ENCODE measurements around the gene GNRHR. TPM values are rescaled to one million over a fixed set of nuclear protein-coding genes. Genes with fewer than 3 reads are reported as not detected.
A peak's percentile ranks its signal among the peaks of the same experiment; 100 is the strongest.
"Not testable (repeated sequence)": the region's sequence is repeated elsewhere in the genome, so short reads cannot be mapped to it uniquely, and the experiment has no call there.

Gene GNRHR
- total RNA-seq, 2 experiments from 2014 or later, result not detected

DNA sequence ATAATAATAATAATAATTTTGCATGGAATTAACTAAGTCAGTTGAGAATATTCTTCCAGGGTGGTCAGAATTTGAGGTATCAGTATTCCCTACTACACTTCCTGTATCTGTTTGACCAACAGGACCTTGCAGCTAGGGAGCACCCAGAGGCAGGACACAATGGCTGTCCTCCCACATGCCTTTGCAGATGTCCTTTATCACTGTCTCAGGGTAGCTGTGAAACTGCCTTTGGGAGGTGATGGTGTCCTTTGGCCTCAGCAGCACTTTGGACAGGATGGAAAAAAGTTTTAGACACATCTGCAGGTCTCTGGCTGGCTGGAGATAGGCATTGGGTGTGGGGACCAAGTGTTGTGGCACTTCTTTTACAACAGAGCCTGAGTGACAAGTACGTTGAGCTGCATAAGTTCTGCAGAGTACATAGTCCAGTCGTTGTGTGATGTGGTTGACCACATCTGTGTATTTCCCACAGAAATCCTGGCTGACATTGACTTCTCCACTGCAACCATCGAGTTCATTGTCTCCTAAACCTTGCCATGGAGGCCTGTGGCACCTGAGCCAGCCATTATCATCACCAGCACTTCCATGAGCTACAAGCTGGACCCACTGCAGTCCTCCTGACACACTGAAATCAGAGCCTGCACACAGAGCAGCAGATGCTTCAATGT is 34.1 kb downstream of the GNRHR start:
- Mint-ChIP-seq H3K4me3 (no peak overlapping the region), H3K36me3 (peaks cover 40% of the 10 kb centered on the region), H3K27ac (no peak overlapping the region), H3K9me3 (no peaks in the 10 kb centered on the region), H3K4me1 (peaks cover 6% of the 10 kb centered on the region), H3K27me3 (no peaks in the 10 kb centered on the region)
- no peak for DNase-seq

DNA sequence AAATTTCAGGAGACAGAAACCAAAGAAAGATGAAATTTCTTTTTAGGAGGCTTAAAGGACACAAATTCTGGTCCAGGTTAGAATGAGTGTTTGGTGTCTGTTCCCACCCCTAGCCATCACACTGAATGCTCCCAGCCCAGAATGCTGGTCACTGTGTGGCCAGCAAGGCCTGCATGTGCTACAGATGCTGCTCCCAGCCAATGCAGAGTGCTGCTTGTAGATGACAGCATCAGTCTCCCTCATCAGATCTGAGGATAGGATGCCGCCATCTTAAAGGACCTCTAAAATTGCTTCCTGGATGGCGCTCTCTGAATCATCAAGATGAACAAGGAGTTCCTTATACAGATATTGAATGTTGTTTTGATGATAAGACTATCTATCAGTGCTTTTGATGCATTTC is 35.3 kb downstream of the GNRHR start:
- Mint-ChIP-seq H3K9me3 (no peaks in the 10 kb centered on the region), H3K4me3 (no peak overlapping the region), H3K27me3 (no peaks in the 10 kb centered on the region), H3K36me3 (peaks cover 44% of the 10 kb centered on the region), H3K4me1 (peaks cover 15% of the 10 kb centered on the region), H3K27ac (no peak overlapping the region)
- DNase-seq, result no peak

DNA sequence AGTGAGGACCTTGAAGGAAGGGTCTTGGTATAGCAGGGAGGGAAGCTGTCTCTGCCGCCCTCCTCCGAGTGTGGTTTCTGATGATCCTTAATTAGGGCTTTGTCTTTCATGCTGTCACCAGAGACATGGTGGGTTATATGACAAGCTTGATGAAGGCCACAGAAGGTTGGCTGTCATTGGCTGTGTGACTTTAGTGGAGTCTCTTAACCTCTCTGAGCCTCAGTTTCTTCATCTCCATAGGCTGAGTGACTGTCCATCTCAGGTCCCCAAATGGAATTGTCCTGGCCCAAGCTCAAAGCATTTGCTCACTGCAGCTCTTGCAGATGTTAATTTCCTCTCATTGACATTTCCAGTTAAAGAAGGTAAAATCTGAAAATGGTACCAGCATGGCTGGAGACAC is 36.6 kb downstream of the GNRHR start:
- peaks cover 43% of the 10 kb centered on the region for H3K36me3 Mint-ChIP-seq
- H3K27ac Mint-ChIP-seq, result no peak overlapping the region

DNA sequence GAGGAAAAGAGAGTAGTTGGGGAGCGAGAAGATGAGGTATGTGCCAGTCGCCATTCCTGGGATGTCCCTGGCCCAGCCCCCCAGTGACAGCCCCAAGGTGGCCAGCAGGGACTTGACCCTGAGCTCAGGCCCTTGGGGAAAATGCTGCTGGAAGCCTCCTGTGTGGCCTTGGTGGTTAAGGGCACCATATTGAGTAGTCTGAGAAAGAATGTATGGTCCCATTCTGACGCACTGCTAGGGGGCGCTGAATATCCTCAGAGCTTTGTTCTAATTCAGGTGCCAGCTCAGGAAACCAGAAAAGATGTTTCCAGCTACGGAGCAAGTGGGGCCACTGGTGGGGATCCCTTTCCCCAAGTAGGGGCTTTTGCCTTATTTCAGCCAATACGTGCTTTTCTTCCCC is 39.2 kb downstream of the GNRHR start:
- H3K36me3 Mint-ChIP-seq, result peaks cover 23% of the 10 kb centered on the region
- H3K4me1 Mint-ChIP-seq, result peaks cover 28% of the 10 kb centered on the region
- no peak for DNase-seq
- H3K27me3 Mint-ChIP-seq, result no peaks in the 10 kb centered on the region
- H3K4me3 Mint-ChIP-seq, result no peak overlapping the region
- no peak overlapping the region for H3K27ac Mint-ChIP-seq
- H3K9me3 Mint-ChIP-seq, result no peaks in the 10 kb centered on the region

More for the DNA sequence above, 36.6 kb downstream of the GNRHR start:
- Mint-ChIP-seq H3K27me3 (no peaks in the 10 kb centered on the region), H3K9me3 (no peaks in the 10 kb centered on the region), H3K4me1 (peaks cover 22% of the 10 kb centered on the region), H3K4me3 (no peak overlapping the region)
- DNase-seq, result no peak

DNA sequence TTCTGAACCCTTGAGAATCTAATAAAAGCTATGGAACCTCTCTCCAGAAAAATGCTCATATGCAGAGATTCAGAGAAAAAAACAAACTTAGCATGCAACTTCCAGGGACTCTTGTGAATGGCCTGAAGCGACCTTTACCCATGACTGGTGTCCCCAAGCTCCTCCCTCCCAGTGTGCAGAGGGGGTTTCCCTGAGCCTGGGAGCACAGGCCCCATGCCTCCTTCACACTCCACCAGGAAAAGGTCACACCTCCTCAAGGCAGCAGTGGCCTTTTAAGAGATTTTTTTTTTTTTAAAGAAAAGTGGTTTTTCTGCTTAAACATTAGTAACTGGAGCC is 40.0 kb downstream of the GNRHR start:
- no peaks in the 10 kb centered on the region for H3K9me3 Mint-ChIP-seq
- H3K4me1 Mint-ChIP-seq, result peaks cover 27% of the 10 kb centered on the region
- H3K4me3 Mint-ChIP-seq, result peak overlapping the region; percentile 22
- peak; percentile 72 for DNase-seq
- H3K27me3 Mint-ChIP-seq, result no peaks in the 10 kb centered on the region
- H3K36me3 Mint-ChIP-seq, result peaks cover 26% of the 10 kb centered on the region
- H3K27ac Mint-ChIP-seq, result peak overlapping the region; percentile 79

DNA sequence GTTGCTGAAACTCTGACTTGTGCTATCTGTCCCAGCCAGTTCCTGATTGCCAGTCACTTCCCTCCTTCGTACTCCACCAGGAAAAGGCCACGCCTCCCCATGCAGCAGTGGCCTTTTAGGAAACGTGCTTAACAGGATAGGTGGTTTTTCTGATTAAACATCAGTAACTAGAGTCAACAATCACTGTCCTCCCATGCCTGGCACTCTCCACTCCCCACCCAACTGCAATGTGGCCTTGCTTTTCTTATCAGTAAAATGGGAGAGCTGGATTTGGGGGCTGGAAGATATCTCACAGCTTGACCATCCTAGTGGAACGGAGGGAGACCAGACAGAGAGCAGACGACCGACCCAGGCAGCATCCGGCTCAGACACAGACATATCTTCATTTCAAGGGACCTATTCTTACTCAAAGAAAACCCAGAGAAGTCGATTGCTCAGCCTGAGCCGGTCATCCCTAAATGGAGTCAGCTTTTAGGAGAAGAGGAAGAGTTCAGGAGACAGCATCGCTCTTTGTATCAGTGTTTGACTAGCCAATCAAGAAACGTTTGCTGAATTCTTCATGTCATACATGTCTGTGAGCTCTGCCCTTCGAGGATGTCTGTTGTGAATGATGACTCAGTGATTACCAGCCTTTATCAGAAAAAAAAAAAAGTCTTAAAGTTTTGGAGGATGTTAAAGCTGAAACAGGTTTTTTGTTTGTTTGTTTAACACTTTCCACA is 40.5 kb downstream of the GNRHR start:
- Mint-ChIP-seq H3K36me3 (peaks cover 26% of the 10 kb centered on the region), H3K27ac (peak overlapping the region; percentile 79), H3K4me3 (no peak overlapping the region), H3K9me3 (no peaks in the 10 kb centered on the region), H3K27me3 (no peaks in the 10 kb centered on the region), H3K4me1 (peaks cover 27% of the 10 kb centered on the region)
- DNase-seq, result no peak

DNA sequence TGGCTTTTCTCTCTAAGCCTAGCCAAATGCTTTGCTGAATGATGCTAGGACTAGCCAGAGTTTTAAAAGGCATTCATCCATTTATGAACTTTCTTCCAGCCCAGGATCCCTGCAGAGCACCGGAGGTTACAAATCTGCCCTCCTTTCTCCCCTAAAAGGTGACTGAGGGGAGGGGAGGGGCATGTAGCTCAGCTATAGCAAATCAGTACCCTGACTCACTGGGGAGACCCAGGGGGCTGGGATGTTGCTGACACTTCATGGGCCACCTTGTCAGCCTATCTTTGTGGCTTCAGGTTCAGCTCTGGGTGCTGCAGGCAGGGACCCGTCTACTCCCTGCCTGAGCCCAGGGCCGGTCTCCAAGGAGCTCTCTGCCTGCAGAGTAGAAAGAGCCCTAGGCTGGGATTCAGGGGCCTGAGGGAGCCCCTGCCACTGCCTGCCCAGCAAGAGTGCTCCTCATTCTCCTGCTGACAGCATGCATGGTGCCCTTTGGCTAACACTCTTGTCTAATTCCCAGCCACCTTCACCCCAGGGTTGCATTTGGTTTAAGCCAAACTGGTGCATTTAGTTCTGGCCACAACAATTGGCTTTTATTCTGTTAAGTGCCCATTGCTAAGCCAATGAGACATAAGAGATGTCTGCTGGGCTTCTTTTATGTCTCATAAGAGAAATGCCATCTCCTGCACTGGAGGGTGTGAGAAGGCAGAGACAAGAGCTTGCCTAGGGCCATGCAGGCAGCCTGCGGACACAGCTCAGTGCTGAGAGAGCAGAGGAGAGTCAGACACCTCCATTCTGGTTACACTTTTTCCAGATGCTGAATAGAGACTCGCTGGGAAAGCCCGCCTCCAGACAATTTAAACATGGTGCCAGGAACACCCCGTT is 41.3 kb downstream of the GNRHR start:
- H3K36me3 Mint-ChIP-seq, result peaks cover 33% of the 10 kb centered on the region
- peak overlapping the region; percentile 79 for H3K27ac Mint-ChIP-seq
- no peak overlapping the region for H3K4me3 Mint-ChIP-seq
- DNase-seq, result no peak
- H3K9me3 Mint-ChIP-seq, result no peaks in the 10 kb centered on the region
- H3K27me3 Mint-ChIP-seq, result no peaks in the 10 kb centered on the region
- H3K4me1 Mint-ChIP-seq, result peaks cover 34% of the 10 kb centered on the region

DNA sequence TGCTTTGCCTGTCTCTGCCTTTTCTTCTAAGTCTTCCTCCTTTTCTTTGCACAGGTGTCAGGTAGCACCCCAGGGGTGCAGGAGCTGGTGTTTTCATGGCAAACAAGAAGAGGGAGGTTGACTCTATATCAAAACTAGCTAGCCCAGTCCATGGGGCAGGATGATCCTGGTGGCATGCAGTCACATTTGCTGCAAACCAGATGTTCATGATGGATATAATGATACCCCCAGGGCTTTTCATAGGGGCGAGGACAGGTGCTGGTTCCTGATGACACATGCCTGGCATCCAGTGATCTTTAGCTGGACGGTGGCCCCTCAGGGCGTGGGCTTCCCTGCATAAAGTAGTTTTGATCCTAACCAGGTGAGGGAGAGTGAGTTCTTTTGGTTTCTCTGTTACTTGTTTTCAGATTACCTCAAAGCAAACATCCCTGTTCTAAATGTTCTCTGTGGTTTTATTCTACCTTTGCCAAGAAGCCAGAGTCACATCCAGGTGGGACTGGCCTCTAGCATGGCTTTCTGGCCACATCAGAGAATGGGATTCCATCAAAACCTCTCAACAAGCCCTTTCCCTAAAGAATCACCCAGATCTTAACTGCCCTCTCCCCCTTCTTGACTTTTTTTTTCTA is 42.1 kb downstream of the GNRHR start:
- Mint-ChIP-seq H3K4me1 (peaks cover 35% of the 10 kb centered on the region), H3K4me3 (no peak overlapping the region), H3K27me3 (no peaks in the 10 kb centered on the region), H3K27ac (peak overlapping the region; percentile 25), H3K36me3 (peaks cover 38% of the 10 kb centered on the region), H3K9me3 (no peaks in the 10 kb centered on the region)
- no peak for DNase-seq

DNA sequence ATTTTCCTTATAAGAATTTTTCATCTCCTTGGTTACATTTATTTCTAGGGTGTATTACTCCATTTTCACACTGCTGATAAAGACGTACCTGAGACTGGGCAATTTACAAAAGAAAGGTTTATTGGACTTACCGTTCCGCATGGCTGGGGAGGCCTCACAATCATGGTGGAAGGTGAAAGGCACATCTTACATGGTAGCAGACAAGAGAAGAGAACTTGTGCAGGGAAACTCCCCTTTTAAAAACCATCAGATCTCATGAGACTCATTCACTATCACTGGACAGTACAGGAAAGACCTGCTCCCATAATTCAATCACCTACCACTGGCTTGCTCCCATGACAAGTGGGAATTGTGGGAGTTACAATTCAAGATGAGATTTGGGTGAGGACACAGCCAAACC is 47.5 kb downstream of the GNRHR start:
- H3K4me3 Mint-ChIP-seq, H3K27me3 Mint-ChIP-seq, H3K27ac Mint-ChIP-seq, DNase-seq: not testable (repeated sequence)
- Mint-ChIP-seq H3K36me3 (peaks cover 54% of the 10 kb centered on the region), H3K4me1 (peaks cover 40% of the 10 kb centered on the region), H3K9me3 (peaks cover 16% of the 10 kb centered on the region)

DNA sequence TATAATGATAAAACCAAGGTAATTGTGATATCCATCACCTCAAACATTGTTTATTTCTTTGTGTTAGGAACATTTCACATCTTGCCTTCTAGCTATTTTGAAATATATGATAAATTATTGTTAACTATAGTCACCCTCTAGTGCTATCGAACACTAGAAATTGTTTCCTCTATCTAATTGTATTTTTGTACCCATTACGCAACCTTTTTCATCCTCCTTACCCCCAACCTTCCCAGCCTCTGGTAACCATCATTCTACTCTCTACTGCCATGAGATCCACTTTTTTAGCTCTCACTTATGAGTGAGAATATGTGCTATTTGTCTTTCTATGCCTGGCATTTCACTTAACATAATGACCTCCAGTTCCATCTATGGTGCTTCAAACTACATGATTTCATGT is 49.3 kb downstream of the GNRHR start:
- Mint-ChIP-seq H3K4me1 (peaks cover 40% of the 10 kb centered on the region), H3K27ac (no peak overlapping the region), H3K27me3 (no peaks in the 10 kb centered on the region), H3K9me3 (peaks cover 16% of the 10 kb centered on the region), H3K36me3 (peaks cover 55% of the 10 kb centered on the region), H3K4me3 (no peak overlapping the region)
- DNase-seq, result no peak

DNA sequence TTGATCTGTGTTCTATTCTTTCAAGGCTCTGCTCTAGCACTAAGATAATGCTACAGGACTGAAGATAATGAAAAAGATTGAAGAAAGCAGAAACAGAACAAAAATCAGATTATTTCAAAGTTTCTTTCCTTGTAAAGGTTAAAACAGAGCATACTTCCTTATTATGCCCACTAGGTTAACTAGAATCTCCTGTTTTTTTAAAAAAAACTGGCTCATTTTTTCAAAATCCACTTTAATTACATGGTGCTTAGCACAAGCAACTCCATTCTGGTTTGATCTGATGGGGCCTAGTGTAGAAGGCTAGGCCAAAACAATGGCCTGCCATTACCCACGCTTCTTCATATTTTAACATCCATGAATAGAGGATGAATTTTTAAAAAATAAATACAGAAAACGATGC is 52.0 kb downstream of the GNRHR start:
- H3K4me1 Mint-ChIP-seq, result peaks cover 50% of the 10 kb centered on the region
- peaks cover 16% of the 10 kb centered on the region for H3K9me3 Mint-ChIP-seq
- H3K27ac Mint-ChIP-seq, result peak overlapping the region; percentile 98

DNA sequence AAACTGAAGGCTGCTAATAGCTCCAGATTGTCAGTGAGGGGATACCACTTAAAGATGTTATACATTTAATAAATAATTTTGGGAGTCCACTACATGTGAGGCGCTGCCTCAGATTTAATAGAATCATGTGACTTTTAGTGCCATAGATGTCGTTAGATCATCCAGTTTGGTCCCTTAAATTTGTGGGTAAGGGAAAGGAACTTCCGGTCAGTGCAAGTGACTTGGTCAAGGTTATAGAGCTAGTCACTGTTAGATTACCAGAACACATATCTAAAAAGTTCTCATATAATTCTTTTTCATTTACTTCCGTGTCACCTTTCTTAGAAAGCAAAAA is 52.7 kb downstream of the GNRHR start:
- H3K27me3 Mint-ChIP-seq, result no peaks in the 10 kb centered on the region
- H3K36me3 Mint-ChIP-seq, result peaks cover 47% of the 10 kb centered on the region

More for the DNA sequence above, 52.0 kb downstream of the GNRHR start:
- H3K4me3 Mint-ChIP-seq, result peak overlapping the region; percentile 98
- peaks cover 52% of the 10 kb centered on the region for H3K36me3 Mint-ChIP-seq
- H3K27me3 Mint-ChIP-seq, result no peaks in the 10 kb centered on the region
- no peak for DNase-seq

DNA sequence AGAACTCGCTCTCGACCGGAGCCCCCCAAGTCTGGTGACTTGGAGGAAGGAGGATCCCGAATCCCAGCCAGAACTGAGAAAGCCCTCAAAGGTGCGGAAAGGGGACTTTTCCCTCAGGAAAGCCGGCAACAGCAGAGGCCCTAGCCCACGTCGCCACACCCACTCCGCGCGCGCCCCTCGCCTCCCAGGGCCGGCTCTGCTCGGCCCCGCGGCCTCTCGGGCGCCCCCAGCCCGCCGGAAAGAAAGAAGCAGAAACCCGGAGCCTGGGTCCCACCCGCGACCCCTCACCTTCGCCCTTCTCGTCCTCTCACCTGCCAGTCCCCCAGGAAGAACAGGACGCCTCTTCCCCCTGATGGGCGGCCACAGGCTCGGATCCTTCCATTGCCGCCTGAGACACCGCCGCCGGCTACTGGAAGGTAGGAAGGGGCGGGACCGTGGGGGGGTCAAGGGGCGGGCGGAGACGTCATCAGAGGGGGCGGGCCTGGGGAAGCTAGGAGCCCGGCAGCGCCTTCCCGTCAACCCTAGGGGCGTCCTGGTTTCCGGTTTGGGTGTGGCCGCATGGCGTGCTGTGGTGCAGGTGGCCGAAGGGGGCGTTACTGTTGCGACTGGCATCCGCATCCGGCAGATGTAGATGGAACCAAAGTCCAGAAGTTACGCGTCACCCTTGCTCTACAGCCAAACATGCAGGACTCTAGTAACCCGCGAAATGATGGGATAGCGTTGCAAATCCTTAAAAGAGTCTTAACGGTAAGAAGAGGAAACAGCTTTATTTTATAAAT is 53.3 kb downstream of the GNRHR start, which contains the start of gene UBA6:
Gene UBA6, minus strand, starts transcription at position 418 of the 779 bp plus-strand sequence. Its CDS starts 36 bp downstream, at position 382.
- peaks cover 50% of the 10 kb centered on the region for H3K4me1 Mint-ChIP-seq
- peak; percentile 93 for DNase-seq
- peaks cover 43% of the 10 kb centered on the region for H3K36me3 Mint-ChIP-seq
- H3K27ac Mint-ChIP-seq, result peak within 1 kb of the TSS; percentile 98
- H3K9me3 Mint-ChIP-seq, result peaks cover 7% of the 10 kb centered on the region
- no peaks in the 10 kb centered on the region for H3K27me3 Mint-ChIP-seq
- H3K4me3 Mint-ChIP-seq, result peak within 1 kb of the TSS; percentile 98

More for the DNA sequence above, 52.7 kb downstream of the GNRHR start:
- peak overlapping the region; percentile 98 for H3K4me3 Mint-ChIP-seq
- H3K27ac Mint-ChIP-seq, result peak overlapping the region; percentile 98
- H3K4me1 Mint-ChIP-seq, result peaks cover 48% of the 10 kb centered on the region
- no peak for DNase-seq
- peaks cover 13% of the 10 kb centered on the region for H3K9me3 Mint-ChIP-seq

DNA sequence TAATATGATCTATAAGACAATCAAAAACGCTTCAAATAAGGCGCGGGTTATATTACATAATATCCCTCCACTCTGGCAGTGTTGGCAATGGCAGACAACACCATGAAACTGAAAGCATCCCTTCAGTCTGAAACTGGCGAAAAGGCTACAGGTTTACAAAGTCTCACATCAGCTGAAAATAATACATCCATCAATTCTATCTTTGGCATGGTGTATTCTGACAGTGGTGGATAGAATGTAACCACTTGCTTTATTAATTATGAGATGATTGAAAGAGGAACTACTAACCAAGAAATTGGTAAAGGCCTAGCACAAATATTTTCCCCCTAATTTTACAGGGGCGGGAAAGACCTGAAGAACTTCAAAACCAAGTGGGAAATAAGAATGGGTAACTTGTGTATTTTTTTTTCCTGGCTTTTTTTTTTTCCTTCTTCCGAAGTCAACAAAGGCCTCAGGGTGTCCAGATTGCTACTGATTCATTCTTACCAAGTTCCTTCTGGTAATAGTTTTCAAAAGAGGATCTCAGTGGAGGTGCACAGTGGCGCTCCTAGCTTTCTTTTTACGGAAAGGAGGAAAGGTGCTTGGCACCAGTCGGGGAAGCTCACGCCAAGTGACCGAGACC is 54.0 kb downstream of the GNRHR start:
- Mint-ChIP-seq H3K36me3 (peaks cover 40% of the 10 kb centered on the region), H3K4me1 (peaks cover 47% of the 10 kb centered on the region), H3K4me3 (peak overlapping the region; percentile 98), H3K27ac (peak overlapping the region; percentile 98), H3K9me3 (peaks cover 5% of the 10 kb centered on the region), H3K27me3 (no peaks in the 10 kb centered on the region)
- DNase-seq, result no peak

Measured in activated naive CD8-positive, alpha-beta T cell treated with anti-CD3 and anti-CD28 coated beads for 36 hours (primary cell).